ENCODE measurements around the gene CLSTN3. TPM values are rescaled to one million over a fixed set of nuclear protein-coding genes. Genes with fewer than 3 reads are reported as not detected.
A peak's percentile ranks its signal among the peaks of the same experiment; 100 is the strongest.

CLSTN3 gene
- total RNA-seq, 1 donor from 2014 or later = 36.8 TPM

GRCh38 chr12:7107636-7108002 is 22.6 kb upstream of the CLSTN3 start:
- H3K4me3 ChIP-seq = peak overlapping the region; percentile 73
- intact Hi-C loops (cut with DNase I) = no loop called here
- no peaks in the 10 kb centered on the region for H3K27me3 ChIP-seq (ENCODE audit: low read depth)
- H3K27ac ChIP-seq = peak overlapping the region; percentile 96
- peak; percentile 34 to 65 for ATAC-seq
- H3K4me1 ChIP-seq = peaks cover 33% of the 10 kb centered on the region
- no peaks in the 10 kb centered on the region for H3K9me3 ChIP-seq
- H3K36me3 ChIP-seq = peaks cover 22% of the 10 kb centered on the region
- no peak for TF ChIP-seq CTCF (IDR thresholded peaks at IDR 0.05)
- no peak for DNase-seq

DNA sequence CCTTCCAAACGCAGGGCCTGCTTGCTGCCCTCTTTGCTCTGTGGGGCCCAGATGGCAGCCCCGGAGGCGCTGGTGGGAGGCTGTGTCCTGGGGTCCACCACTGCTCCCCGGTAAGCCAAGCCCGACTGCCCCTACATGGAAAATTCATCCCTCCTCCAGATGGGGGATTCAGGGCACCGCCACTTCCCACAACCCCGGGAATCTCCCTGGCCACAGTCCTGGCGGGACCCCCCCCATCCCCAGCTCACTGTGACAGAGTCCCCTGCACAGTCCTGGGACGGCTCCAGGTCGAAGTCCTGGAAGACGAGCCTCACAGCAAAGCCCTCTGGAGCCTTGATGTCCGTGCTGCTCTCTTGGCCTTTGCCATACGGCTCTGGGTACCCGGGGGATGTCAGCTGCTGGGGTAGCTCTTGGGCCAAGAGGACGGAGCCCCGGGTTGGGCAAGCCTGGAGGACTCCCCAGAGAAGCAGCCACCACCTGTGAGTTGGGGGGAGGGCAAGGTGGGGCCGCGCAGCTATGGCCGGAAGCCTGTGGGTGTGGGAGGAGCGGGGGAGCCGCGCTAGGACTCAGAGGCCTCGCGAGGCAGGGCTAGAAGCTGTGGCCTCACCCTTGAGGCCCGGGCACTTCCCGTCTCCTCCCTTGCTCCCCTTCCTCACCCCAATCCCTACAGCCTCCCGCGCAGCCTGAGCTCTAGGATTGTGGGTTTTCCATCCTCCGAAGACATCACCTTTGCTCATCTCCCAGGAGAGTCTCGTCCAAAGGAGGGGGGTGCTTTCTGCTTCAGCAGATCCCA is 22.0 kb upstream of the CLSTN3 start:
- DNase-seq (peak; percentile 93), ATAC-seq (peak; percentile 93 to 95)
- no peaks in the 10 kb centered on the region for H3K27me3 ChIP-seq (ENCODE audit: low read depth)
- H3K9me3 ChIP-seq = no peaks in the 10 kb centered on the region
- H3K4me3 ChIP-seq = peak overlapping the region; percentile 73
- peak overlapping the region; percentile 96 for H3K27ac ChIP-seq
- H3K36me3 ChIP-seq = peaks cover 17% of the 10 kb centered on the region
- no peak for TF ChIP-seq CTCF (IDR thresholded peaks at IDR 0.05)
- H3K4me1 ChIP-seq = peaks cover 38% of the 10 kb centered on the region
- intact Hi-C loops (cut with DNase I) = no loop called here

DNA sequence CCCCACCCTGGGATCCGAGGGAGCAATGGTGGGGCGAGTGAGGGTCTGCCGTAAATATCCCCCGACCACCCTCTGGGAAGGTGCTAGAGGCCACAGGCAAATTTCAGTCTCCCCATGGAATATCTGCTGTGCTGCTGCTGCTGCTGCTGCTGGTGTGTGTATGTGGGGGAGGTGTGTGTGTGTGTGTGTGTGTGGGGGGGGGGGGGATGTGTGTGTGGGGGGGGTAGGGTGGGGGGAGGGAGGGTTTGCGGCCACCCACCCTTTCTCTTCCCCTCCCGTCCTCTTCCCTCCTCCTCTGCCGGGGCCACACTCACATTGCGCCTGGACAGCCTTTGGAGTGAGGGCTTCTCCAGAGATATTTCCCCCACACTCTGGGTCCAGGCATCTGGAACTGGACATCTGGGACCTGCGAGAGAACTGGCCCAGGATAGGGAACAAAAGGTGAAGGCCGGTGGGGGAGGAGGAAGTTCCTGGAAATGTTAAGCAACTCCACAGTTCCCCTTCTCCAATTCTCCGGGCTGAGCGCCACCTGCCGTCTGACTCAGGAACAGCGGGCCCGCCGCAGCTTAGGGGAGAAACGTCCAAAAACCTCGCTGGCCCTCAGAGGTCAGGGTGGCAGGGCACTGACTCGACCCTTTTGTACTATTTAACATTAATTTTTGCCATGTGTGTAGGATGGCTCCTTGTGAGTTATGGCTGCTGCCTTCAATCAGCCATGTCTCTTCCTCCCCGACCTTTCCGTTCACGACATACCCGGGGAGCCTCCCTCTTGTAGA is 21.2 kb upstream of the CLSTN3 start, which contains the start of gene C1RL:
Gene C1RL, minus strand, starts transcription at position 419 of the 776 bp plus-strand sequence. Its CDS starts 34 bp downstream, at position 385.
- intact Hi-C loops (cut with DNase I) = no loop called here
- peak; percentile 99 for TF ChIP-seq CTCF (IDR thresholded peaks at IDR 0.05)

GRCh38 chr12:7109572-7109920 is 20.6 kb upstream of the CLSTN3 start:
- H3K4me1 ChIP-seq = peaks cover 42% of the 10 kb centered on the region
- no peak for DNase-seq
- peak overlapping the region; percentile 96 for H3K27ac ChIP-seq
- ATAC-seq = no peak
- intact Hi-C loops (cut with DNase I) = no loop called here
- TF ChIP-seq CTCF (IDR thresholded peaks at IDR 0.05) = no peak
- H3K4me3 ChIP-seq = peak overlapping the region; percentile 73
- H3K9me3 ChIP-seq = no peaks in the 10 kb centered on the region
- H3K36me3 ChIP-seq = peaks cover 4% of the 10 kb centered on the region
- no peaks in the 10 kb centered on the region for H3K27me3 ChIP-seq (ENCODE audit: low read depth)

More for the DNA sequence above, 21.2 kb upstream of the CLSTN3 start, which contains the start of gene C1RL:
- DNase-seq (peak; percentile 92), ATAC-seq (peak; percentile 83 to 91)
- H3K27ac ChIP-seq = peak within 1 kb of the TSS; percentile 96
- peaks cover 9% of the 10 kb centered on the region for H3K36me3 ChIP-seq
- H3K4me1 ChIP-seq = peaks cover 42% of the 10 kb centered on the region
- H3K9me3 ChIP-seq = no peaks in the 10 kb centered on the region
- peak within 1 kb of the TSS; percentile 73 for H3K4me3 ChIP-seq
- H3K27me3 ChIP-seq (ENCODE audit: low read depth) = no peaks in the 10 kb centered on the region

- H3K4me1 ChIP-seq = peaks cover 42% of the 10 kb centered on the region
Measured at GRCh38 chr12:7110661-7111060, 19.5 kb upstream of the CLSTN3 start.

More at GRCh38 chr12:7110661-7111060, 19.5 kb upstream of the CLSTN3 start:
- intact Hi-C loops (cut with DNase I) = no loop called here
- ATAC-seq (no peak), DNase-seq (no peak)
- no peak for TF ChIP-seq CTCF (IDR thresholded peaks at IDR 0.05)
- H3K9me3 ChIP-seq = no peaks in the 10 kb centered on the region
- H3K27me3 ChIP-seq (ENCODE audit: low read depth) = no peaks in the 10 kb centered on the region
- no peak overlapping the region for H3K4me3 ChIP-seq
- H3K36me3 ChIP-seq = peaks cover 5% of the 10 kb centered on the region
- H3K27ac ChIP-seq = no peak overlapping the region
